GM19025 (cell line): ENCODE results near the gene B3GNT8.
"Not testable (repeated sequence)": the region's sequence is repeated elsewhere in the genome, so short reads cannot be mapped to it uniquely, and the experiment has no call there.

ENCODE experiments used
- ATAC-seq: cut with Tn5 transposase; IDR thresholded peaks from one replicate; pipeline ENCODE4 v1.9.1; 2021; ENCODE audit warnings: mild to moderate bottlenecking, low read depth, moderate library complexity; ENCODE audit not compliant: unreplicated experiment

The B3GNT8 gene, protein sequence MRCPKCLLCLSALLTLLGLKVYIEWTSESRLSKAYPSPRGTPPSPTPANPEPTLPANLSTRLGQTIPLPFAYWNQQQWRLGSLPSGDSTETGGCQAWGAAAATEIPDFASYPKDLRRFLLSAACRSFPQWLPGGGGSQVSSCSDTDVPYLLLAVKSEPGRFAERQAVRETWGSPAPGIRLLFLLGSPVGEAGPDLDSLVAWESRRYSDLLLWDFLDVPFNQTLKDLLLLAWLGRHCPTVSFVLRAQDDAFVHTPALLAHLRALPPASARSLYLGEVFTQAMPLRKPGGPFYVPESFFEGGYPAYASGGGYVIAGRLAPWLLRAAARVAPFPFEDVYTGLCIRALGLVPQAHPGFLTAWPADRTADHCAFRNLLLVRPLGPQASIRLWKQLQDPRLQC

DNA sequence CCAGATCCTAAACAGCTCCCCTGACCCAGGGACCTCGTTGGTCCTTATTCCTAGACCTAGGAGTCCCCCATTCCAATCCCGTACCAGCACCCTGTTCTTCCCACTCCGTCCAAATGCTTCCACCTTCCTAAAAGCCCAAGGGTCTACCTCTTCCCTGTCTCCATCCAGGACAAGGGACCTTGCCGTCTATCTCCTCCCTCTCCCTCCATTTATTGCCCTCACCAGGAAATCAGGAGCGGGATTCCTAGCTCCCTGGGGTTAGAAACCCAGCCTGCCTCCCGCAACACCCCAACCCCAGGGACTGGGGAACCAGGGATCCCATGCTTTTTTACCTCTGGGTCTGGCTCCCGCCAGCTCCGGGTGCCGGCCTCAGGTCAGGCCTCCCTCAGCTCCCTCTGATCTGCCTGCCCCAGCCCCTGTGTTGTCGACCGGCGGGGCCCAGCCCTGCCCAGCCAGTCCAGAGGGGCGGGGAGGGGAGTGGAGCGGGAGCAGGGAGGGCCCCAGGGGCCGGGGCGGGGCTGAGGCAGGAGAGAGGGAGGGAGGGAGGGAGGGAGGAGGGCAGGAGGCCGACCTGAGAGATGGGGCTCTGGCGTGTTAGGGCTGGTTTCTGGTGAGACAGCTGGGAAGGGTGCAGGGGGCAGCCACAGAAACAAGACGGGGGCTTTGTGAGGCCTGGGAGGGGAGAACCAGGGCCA is at the start of gene B3GNT8:
B3GNT8 (minus strand) TSS at position 423 of the 695 bp plus-strand sequence. CDS start 596 bp downstream, outside the sequence.
- ATAC-seq, result no peak

DNA sequence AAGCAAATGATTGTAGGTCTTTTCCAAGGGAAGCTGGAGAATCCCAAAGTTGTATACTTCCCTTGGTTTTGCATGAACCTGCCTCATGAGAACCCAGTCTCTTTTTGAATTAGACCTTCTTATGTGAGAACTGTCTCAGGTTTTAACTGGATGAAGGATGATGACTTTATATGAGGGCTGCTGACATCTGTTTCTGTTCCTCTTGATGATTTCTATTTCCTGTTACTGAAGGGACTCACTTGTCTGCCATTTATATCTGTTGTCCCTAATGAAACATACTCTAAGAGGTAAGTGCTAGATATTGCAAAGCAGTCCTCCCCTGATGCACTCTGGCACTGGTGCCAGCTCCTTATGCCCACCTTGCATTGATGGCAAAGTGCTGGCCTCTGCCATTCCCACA is 49.4 kb upstream of the B3GNT8 start:
- ATAC-seq, result no peak

DNA sequence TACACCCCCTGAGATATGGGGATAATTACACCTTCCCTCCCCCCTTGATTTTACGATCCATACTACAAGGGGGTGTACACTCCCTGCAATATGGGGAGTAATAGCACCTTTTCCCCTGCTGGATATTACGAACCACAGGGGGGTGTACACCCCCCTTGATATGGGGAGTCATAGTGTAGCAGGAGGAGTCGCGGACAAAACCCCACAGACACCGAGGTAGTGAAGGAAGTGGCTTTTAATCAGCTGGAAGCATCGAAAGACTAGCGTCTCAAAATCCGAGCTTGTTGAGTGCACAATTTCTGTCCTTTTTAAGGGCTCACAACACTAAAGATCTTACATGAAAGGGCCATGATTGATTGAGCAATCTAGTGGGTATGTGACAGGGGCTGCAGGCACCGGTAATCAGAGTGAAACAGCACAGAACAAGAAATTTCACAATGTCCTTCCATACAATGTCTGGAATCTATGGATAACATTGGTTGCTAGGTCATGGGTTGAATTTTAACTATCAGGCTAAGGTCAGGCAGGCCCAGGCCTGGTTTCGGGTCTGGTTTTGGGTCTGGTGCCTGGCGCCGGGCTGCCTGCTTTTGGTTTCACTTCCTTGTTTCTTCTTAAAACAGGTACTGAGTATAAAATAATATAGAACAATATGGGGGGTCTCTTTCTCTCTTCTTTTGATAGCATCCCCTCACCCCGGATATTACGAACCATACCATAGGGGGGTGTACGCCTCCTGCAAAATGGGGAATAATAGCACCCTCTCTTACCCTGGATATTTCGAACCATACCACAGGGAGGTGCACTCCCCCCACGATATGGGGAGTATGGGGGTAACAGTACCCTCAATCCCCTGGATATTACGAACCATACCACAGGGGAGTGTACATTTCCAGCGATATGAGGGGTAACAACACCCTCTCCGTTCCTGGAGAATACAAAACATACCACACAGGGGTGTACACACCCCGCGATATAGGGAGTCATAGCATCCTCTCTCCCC is 36.4 kb upstream of the B3GNT8 start:
- ATAC-seq, result not testable (repeated sequence)

DNA sequence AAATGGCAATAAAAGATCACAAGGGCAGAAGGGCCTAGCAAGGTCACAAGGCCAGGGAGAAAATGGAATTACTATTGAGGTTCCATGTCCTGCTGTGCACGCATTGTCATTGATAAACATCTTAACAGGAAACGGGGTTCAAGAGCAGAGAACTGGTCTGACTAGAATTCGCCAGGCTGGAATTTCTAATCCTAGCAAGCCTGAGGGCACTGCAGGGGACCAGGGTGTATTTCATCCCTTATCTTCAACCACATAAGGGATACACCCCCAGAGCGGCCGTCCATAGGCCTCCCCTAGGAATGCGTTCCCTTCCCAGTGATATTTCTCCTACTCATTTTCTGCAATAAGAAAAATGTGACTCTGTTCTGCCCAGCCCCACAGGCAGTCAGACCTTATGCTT is 35.3 kb upstream of the B3GNT8 start:
- no peak for ATAC-seq

DNA sequence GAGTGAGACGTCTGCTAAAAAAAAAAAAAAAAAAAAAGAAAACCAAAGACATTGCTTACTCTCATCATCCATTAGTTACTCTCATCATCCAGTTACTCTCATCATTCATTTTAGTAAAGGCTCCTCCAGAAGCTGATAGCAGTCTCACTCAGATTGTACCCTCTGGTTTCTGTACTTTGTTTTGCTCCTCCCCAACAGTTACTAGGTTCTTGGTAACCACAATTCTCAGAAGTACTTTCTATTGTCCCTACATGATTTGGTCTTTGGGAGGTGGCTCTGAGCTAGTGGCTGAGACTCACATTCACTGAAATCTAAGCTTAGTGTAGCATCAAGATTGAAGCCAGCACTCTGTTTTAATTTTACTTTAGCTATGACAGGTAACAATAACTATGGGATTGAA is 30.1 kb upstream of the B3GNT8 start:
- peak; percentile 79 for ATAC-seq

DNA sequence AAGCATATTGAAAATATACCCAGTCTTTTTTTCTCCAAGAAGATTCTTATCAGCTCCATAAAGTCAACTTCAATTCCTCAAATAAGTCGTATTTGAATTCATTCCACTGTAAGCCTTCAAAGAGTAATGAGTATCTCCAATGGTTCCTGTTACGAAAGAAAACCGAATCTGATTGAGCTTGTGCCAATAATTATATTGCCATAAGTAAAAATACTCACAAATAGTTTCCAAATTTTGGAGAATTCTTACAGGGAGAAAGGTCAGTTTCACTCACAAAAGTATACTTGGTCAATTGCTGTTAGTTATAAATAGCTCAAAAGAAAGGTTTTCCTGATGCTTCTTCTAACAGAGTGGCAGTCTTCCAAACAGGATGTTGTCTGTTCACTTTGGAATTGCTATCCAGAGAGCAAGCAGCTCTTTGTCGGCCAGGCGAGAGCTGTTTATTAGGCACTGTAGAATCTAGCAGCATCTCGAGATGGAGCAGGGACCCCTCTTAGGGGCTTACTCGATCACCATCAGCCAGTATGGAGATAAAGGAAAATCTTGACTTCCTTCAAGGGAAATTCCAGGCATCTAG is 29.3 kb upstream of the B3GNT8 start:
- ATAC-seq, result no peak

DNA sequence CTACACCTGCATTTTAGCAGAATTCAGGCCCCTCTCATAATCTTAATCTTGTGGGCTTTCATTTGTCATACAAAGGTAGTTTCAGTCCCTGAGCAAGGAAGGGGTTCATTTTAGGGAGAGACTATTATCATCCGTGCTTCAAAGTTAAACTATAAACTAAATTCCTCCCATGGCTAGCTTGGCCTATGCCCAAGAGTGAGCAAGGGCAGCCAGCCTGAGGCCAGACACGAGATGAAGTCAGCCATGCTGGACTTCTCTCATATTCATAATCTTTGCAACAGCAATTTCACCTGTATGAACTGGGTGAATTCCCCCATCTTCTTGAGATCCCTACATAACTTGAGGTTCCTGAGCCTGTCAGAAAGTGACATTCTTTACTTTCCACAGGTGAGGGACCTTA is 28.8 kb upstream of the B3GNT8 start:
- no peak for ATAC-seq

DNA sequence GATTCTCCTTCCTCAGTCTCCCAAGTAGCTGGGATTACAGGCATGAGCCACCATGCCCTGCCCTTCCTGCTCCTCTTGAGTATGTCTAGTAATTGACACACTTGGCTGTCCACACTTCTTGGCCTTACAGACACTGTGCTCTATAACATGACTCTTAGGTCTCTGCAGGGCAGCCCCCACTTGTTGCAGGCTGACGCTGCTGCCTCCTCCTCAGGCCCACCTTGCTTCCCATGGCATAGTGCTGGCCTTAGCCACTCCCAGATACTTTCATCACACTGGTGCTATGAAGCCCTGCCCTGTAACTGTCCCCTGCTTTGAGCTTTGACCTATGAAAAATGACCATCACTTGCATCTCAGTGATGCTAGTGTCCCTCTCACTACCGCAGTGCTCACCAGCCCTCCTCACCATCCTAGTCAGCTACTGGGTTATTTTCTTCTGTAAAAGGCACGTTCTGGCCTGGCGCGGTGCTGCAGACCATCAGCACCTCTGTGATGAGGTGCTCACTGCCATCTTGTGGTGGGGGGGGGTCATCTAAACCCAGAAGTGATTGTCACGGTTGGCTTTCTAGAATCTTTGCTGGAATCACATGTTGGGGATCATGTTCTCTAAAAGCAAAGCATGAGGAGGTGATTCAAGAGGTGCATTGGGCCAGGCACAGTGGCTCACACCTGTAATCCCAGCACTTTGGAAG is 25.6 kb upstream of the B3GNT8 start:
- ATAC-seq, result no peak

DNA sequence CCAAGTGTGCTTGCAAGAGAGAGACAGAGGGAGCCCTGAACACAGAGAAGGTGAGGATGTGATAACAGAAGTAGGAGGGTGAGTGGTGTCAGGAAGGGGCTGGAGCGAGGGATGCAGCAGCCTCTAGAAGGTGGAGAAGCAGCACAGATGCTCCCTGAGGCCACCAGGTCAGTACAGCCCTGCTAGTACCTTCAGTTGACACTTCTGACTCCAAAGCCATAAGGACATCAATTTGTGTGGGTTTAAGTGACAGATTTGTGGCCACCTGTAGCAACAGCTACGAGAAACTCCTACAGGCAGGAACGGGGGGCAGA is 22.6 kb upstream of the B3GNT8 start:
- no peak for ATAC-seq

DNA sequence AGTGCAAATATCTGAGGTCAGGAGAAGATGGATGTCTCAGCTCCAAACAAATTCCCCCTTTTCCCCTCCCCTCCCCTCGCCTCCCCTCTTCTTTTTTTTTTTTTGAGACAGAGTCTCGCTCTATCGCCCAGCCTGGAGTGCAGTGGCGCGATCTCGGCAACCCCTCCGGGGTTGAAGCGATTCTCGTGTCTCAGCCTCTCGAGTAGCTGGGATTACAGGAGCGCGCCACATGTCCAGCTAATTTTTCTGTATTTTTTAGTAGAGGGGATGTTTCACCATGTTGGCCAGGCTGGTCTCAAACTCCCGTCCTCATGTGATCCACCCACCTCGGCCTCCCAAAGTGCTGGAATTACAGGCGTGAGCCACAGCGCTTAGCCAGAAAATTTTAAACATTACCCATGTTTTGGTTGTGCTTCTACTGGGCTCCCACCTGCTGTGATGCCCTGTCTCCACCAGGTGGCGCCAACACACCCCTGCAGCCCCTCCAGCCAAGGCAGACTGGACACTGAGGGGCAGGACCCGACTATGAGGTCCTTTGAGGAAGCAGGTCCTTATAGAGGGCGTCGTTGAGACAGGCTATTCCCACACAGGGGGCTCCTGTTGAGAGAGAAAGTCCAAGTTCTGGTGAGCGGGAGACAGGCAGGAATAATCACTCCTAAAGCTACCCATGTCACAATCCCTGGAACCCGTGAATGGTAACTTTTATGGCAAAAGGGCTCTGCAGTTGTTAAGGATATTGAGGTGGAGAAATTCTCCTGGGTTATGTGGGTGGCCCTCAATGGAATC is 22.1 kb upstream of the B3GNT8 start:
- ATAC-seq, result no peak

DNA sequence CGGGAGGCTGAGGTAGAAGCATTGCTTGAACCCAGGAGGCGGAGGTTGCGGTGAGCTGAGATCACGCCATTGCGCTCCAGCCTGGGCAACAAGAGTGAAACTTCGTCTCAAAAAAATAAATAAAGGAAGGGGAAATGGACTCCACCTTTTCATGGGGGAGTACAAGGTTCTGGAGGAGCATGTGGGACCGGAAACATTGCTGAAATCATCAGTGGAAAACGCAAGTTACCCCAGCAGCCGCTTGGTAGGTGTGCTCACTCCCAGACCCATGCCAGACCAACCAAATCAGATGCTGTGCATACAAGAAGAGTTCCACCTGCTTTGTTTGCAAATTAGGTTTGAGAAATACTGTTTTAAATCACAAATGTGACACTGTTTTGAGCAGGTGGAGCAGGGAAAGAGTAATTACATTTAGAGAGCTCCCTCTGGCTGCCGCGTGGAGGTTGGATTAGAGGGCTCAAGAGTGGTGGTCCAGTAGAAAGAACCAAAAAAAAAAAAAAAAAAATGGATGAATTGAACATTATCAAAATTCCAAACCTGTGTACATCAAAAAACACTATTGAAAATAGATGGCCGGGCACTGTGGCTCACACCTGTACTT is 20.7 kb upstream of the B3GNT8 start:
- ATAC-seq, result no peak

DNA sequence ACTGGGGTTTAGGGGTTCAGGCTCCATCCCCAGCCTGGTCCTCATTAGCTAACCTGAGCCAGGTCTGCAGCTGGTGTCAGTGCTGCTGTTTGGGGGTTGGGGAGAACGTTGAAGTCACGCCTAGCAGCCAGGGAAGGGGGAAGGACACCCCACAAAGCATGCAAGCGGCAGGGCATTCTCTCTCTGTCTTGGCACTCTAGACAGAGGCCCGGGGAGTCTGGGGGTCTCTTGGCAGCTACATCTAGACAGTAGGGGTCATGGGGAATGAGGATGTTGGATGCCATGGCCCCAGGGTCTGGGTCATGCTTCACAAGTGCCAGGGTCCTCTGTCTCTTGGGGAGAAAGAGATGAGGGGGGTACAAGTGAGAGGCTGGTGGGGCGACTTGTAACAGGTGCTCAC is 18.4 kb upstream of the B3GNT8 start:
- ATAC-seq, result no peak

DNA sequence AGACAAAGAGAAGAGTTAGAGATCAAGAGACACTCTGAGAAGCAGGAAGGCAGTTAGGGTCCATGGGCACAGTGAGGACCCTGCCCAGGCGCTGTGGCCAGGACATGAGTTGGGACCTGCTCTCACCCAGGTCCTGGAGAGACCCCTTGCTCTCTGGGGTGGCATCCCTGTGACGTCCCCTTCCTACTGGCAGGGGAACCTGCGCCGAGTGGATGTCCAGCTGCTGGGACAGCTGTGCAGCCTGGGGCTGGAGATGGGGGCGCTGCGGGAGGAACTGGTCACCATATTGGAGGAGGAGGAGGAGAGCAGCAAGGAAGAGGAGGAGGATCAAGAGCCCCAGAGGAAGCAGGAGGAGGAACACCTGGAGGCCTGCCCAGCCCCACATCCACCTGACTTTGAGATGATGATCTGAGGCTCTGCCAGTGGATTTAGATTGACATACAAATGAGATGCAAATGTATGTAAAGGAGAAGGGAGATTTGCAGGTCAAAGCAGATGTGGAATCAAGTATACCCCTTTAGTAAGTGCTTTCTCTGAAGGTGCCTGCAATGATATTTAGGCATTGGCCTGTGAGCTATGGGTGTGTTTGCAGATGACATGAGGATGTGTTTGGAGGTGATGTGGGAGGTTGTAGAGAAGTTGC is 16.8 kb upstream of the B3GNT8 start:
- no peak for ATAC-seq

DNA sequence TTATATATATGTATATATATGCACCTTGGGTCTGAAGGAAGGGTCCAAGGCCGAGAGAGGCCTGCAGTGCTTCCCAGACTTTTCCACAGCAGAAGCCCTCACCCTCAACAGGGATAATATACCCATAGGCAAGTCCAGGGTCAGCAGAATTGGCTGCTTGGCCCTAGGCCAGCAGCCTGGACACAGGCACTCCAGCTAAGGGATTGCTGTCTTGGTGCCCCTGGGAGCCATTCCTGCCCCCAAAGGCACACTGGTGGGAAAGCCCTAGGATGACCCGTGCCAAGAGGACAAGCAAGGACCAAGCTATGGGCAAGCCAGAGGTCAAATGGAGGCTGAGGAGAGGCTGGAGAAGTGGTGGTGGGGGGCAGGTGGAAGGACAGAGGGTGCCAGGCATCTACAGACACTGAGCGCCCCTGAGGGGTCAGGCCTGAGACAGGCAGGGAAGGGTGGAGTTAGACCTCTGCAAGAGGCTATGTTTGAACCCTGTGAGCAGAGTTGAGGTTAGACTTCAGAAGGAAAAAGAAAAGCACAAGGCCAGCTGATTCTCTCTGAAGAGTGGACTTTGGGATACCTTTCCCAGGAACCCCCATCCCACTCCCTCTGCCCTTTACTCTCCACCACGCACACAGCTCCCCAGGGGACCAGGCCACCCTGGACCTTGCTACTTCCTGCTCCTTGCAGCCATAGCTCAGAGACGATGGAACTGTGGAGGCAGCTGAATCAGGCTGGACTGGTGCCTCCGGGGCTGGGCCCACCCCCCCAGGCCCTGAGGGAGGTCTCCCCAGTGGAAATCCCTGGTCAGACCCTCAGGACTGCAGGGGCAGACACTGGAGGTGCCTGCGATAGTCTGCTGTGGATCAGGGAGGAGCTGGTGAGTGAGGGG is 15.5 kb upstream of the B3GNT8 start, which contains the start of gene ERICH4:
ERICH4 (plus strand) TSS at position 684 of the 883 bp plus-strand sequence; CDS start at position 698, 14 bp downstream.
- ATAC-seq, result no peak

DNA sequence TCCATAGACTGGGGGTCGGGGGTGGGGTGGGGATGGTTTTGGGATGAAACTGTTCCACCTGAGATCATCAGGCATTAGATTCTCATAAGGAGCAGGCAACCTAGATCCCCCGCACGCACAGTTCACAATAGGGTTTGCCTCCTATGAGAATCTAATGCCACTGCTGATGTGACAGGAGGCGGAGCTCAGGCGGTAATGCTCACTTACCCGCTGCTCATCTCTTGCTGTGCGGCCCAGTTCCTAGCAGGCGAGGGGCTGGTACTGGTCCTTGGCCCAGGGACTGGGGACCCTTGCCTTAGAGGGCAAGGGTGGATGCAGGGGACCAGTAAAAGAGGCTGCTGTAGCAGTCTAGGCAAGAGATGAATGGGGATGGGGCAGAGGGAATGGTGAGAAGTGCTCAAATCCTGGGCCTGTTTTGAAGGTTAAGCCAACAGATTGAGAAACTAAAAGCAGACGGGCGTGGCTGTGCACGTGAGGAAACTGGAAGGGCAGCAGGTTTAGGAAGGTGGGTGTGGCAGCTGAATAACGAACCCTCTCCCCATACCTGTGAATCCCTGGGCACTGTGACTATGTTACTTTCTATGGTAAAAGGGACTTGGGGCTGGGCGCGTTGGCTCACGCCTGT is 14.3 kb upstream of the B3GNT8 start:
- ATAC-seq, result no peak

DNA sequence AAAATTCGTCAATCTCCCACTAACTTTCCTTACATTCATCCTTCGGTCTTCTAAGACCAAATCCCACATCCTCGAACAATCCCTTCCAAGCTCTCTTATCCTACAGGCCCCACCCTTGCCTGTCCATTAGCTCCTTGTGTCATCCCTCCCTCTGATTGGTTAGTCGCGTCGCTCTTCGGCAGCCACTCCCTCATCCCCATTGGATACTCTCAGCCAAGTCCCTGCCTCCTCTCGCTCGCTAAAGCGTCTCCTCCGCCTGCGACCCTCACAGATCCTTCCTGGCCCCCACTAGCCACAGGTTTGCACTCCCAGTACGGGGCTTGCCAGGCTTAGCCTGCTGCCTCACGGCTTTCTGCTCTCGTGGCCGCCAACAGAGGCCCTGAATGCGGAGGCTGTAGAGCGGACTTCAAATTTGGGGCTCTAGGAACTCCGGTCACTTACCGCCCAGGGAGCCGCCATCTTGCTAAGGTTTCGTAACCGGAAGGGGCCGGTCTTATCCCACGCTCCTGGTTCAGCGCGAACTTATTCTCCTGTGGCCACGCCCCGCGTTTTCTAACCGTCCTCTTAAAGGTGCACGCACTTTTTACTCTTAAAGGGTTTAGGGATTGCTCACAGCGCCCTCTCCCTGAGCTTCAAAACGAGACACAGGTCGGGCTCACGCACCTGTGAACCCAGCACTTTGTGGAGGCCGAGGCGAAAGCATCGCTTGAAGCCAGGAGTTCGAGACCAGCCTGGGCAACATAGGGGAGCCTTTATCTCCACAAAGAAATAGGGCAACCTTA is 12.5 kb upstream of the B3GNT8 start, which contains the start of gene DMAC2:
DMAC2 (minus strand) TSS at position 472 of the 782 bp plus-strand sequence; CDS start at position 459, 13 bp downstream.
- ATAC-seq, result peak; percentile 90
